Loucy (cell line): ENCODE results near the gene RNASE11.

Source experiments
- EZH2phosphoT487 ChIP-seq: fragments of 200-600 bp; IDR thresholded peaks from 2 replicates; pipeline ENCODE4 v1.6.1; 2018; ENCODE audit warnings: antibody characterized with exemption, mild to moderate bottlenecking, moderate library complexity, borderline replicate concordance
- TF ChIP-seq, protein P1 (sequence below): fragments of 200-600 bp; sonication (generic); conservative IDR thresholded peaks from 2 replicates; pipeline ENCODE4 v1.5.1; 2014; ENCODE audit warnings: mild to moderate bottlenecking, antibody characterized with exemption, low read length

- no peak for TF ChIP-seq EZH2phosphoT487
- TF ChIP-seq, protein P1, sequence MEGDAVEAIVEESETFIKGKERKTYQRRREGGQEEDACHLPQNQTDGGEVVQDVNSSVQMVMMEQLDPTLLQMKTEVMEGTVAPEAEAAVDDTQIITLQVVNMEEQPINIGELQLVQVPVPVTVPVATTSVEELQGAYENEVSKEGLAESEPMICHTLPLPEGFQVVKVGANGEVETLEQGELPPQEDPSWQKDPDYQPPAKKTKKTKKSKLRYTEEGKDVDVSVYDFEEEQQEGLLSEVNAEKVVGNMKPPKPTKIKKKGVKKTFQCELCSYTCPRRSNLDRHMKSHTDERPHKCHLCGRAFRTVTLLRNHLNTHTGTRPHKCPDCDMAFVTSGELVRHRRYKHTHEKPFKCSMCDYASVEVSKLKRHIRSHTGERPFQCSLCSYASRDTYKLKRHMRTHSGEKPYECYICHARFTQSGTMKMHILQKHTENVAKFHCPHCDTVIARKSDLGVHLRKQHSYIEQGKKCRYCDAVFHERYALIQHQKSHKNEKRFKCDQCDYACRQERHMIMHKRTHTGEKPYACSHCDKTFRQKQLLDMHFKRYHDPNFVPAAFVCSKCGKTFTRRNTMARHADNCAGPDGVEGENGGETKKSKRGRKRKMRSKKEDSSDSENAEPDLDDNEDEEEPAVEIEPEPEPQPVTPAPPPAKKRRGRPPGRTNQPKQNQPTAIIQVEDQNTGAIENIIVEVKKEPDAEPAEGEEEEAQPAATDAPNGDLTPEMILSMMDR, result no peak
Measured at GRCh38 chr14:20569066-20569465, 18.7 kb downstream of the RNASE11 start.
